SK-N-SH treated with all-trans-retinoic acid at 6 μM for 48 hours (cell line): ENCODE results near the gene ZBTB42.

ENCODE experiments used
- CREB5 ChIP-seq: fragments of 250-450 bp; sonication (Bioruptor Pico); IDR thresholded peaks from 2 replicates; pipeline ENCODE4 v1.5.1; 2020; ENCODE audit warnings: low read depth, mild to moderate bottlenecking, moderate library complexity
- ISL1 ChIP-seq: fragments of 250-450 bp; sonication (Bioruptor Pico); IDR thresholded peaks from 2 replicates; pipeline ENCODE4 v2.1.2; 2022; ENCODE audit warnings: mild to moderate bottlenecking, moderate library complexity
- TCF4 ChIP-seq: fragments of 250-450 bp; sonication (Bioruptor Pico); IDR thresholded peaks from 2 replicates; pipeline ENCODE4 v1.8.0; 2021; ENCODE audit warnings: mild to moderate bottlenecking, moderate library complexity, borderline replicate concordance
- TOX ChIP-seq: fragments of 250-450 bp; sonication (Bioruptor Pico); IDR thresholded peaks from 2 replicates; pipeline ENCODE4 v1.8.0; 2021; ENCODE audit warnings: mild to moderate bottlenecking, moderate library complexity, borderline replicate concordance
- TSHZ2 ChIP-seq: fragments of 250-450 bp; sonication (Bioruptor Pico); IDR thresholded peaks from 2 replicates; pipeline ENCODE4 v1.5.0; 2020; ENCODE audit warnings: mild to moderate bottlenecking, moderate library complexity
- ZNF565 ChIP-seq: fragments of 450-650 bp; formaldehyde crosslinking; conservative IDR thresholded peaks from 2 replicates; pipeline ENCODE4 v1.5.0; 2020; ENCODE audit warnings: low read depth, mild to moderate bottlenecking, moderate library complexity
- ZNF8 ChIP-seq: fragments of 450-650 bp; formaldehyde crosslinking; IDR thresholded peaks from 2 replicates; pipeline ENCODE4 v1.5.0; 2020; ENCODE audit warnings: mild to moderate bottlenecking, moderate library complexity
- TF ChIP-seq, protein P1 (sequence below): fragments of 250-450 bp; sonication (Bioruptor Pico); IDR thresholded peaks from 2 replicates; pipeline ENCODE4 v1.8.0; 2021; ENCODE audit warnings: low read depth, mild to moderate bottlenecking, moderate library complexity, borderline replicate concordance
- TF ChIP-seq, protein P2 (sequence below): fragments of 250-450 bp; sonication (Bioruptor Pico); IDR thresholded peaks from 2 replicates; pipeline ENCODE4 v1.8.0; 2020; ENCODE audit warnings: mild to moderate bottlenecking, moderate library complexity, borderline replicate concordance

- TF ChIP-seq, protein P1, sequence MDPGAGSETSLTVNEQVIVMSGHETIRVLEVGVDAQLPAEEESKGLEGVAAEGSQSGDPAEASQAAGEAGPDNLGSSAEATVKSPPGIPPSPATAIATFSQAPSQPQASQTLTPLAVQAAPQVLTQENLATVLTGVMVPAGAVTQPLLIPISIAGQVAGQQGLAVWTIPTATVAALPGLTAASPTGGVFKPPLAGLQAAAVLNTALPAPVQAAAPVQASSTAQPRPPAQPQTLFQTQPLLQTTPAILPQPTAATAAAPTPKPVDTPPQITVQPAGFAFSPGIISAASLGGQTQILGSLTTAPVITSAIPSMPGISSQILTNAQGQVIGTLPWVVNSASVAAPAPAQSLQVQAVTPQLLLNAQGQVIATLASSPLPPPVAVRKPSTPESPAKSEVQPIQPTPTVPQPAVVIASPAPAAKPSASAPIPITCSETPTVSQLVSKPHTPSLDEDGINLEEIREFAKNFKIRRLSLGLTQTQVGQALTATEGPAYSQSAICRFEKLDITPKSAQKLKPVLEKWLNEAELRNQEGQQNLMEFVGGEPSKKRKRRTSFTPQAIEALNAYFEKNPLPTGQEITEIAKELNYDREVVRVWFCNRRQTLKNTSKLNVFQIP (CRISPR knock-in tag) = no peak
- TF ChIP-seq, protein P2, sequence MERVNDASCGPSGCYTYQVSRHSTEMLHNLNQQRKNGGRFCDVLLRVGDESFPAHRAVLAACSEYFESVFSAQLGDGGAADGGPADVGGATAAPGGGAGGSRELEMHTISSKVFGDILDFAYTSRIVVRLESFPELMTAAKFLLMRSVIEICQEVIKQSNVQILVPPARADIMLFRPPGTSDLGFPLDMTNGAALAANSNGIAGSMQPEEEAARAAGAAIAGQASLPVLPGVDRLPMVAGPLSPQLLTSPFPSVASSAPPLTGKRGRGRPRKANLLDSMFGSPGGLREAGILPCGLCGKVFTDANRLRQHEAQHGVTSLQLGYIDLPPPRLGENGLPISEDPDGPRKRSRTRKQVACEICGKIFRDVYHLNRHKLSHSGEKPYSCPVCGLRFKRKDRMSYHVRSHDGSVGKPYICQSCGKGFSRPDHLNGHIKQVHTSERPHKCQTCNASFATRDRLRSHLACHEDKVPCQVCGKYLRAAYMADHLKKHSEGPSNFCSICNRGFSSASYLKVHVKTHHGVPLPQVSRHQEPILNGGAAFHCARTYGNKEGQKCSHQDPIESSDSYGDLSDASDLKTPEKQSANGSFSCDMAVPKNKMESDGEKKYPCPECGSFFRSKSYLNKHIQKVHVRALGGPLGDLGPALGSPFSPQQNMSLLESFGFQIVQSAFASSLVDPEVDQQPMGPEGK = no peak
- TF ChIP-seq ZNF565 (CRISPR knock-in tag) (no peak), ZNF8 (CRISPR knock-in tag) (no peak), CREB5 (no peak), TSHZ2 (CRISPR knock-in tag) (no peak), TCF4 (CRISPR knock-in tag) (no peak), TOX (no peak), ISL1 (CRISPR knock-in tag) (no peak)
These were observed 43.1 kb upstream of the ZBTB42 start for GRCh38 chr14:104757681-104758392.
